ENCODE data around the gene PRUNE2. TPM values are rescaled to one million over a fixed set of nuclear protein-coding genes. Genes with fewer than 3 reads are reported as not detected.

Gene PRUNE2
- total RNA-seq, 4 donors from 2014 or later: 3.7 to 7.8 (median 4.9) TPM

- WGBS, 2 donors: 92 to 94% methylated on average over 2 of the region's 2 CpGs
- no peak for DNase-seq
- Histone ChIP-seq H3K4me1 (no peaks in the 10 kb centered on the region), H3K36me3 (no peaks in the 10 kb centered on the region), H3K27me3 (no peaks in the 10 kb centered on the region), H3K4me3 (replicated peaks in 1 of 3) (no peak overlapping the region), H3K27ac (no peak overlapping the region), H3K9me3 (no peaks in the 10 kb centered on the region)
- TF ChIP-seq CTCF (IDR thresholded peaks at IDR 0.05): no peak
- intact Hi-C loops (cut with DNase I): no loop called here
Observed at GRCh38 chr9:76570826-76571225, 335.1 kb downstream of the PRUNE2 start.

DNA sequence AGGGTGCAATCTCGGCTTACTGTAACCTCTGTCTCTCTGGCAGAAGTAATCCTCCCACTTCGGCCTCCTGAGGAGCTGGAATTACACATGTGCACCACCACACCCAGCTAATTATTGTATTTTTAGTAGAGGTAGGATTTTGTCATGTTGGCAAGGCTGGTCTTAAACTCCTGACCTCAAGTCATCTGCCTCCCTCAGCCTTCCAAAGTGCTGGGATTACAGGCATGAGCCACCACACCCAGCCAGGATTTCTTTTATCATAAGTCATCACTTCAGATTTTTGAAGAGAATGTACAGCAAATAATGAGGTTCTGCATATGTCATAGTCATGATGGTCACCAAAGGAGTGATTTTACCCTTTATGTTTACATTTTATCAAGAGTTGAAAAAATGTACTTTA, 338.8 kb downstream of the PRUNE2 start:
- 95 to 96% methylated on average over 2 of the region's 2 CpGs for WGBS, 2 donors
- DNase-seq: no peak

DNA sequence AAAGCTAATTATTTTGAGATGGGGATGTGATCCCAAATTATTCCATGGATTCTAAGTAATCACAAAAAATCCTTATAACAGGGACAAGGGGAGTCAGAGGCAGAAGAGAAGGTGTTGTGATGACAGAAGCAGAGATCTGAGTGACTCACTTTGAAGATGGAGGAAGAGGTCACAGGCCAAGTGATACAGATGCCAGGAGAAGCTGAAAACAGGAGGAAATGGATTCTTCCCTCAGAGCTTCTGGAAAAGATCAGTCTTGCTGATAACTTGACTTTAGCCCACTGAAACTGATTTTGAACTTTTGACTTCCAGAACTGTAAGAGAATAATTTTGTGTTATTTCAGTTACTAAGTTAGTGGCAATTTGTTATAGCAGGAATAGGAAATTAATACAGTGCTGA, 341.6 kb downstream of the PRUNE2 start:
- no peaks in the 10 kb centered on the region for H3K9me3 ChIP-seq
- intact Hi-C loops (cut with DNase I): no loop called here
- H3K4me3 ChIP-seq (replicated peaks in 1 of 3): no peak overlapping the region
- no peak for TF ChIP-seq POLR2A (IDR thresholded peaks at IDR 0.05)
- TF ChIP-seq CTCF (IDR thresholded peaks at IDR 0.05): no peak
- no peak for DNase-seq
- peaks cover 8 to 19% of the 10 kb centered on the region in 2 donors for H3K4me1 ChIP-seq
- H3K36me3 ChIP-seq: no peaks in the 10 kb centered on the region
- no peaks in the 10 kb centered on the region for H3K27me3 ChIP-seq
- no peak overlapping the region for H3K27ac ChIP-seq

More for the DNA sequence above, 338.8 kb downstream of the PRUNE2 start:
- no peaks in the 10 kb centered on the region for H3K36me3 ChIP-seq
- intact Hi-C loops (cut with DNase I): no loop called here
- TF ChIP-seq CTCF (IDR thresholded peaks at IDR 0.05): no peak
- TF ChIP-seq POLR2A (IDR thresholded peaks at IDR 0.05): no peak
- no peaks in the 10 kb centered on the region for H3K9me3 ChIP-seq
- H3K27ac ChIP-seq: no peak overlapping the region
- H3K4me1 ChIP-seq: peaks cover 7 to 10% of the 10 kb centered on the region in 2 donors
- H3K27me3 ChIP-seq: no peaks in the 10 kb centered on the region
- H3K4me3 ChIP-seq (replicated peaks in 1 of 3): no peak overlapping the region

- H3K4me1 ChIP-seq: peaks cover 8 to 19% of the 10 kb centered on the region in 2 donors
- no peak for DNase-seq
- no peaks in the 10 kb centered on the region for H3K27me3 ChIP-seq
- no peaks in the 10 kb centered on the region for H3K9me3 ChIP-seq
- H3K36me3 ChIP-seq: no peaks in the 10 kb centered on the region
- intact Hi-C loops (cut with DNase I): no loop called here
- H3K27ac ChIP-seq: peak overlapping the region in 2 of 3 donors; percentile 42 to 44
- TF ChIP-seq CTCF (IDR thresholded peaks at IDR 0.05) (no peak), POLR2A (IDR thresholded peaks at IDR 0.05) (no peak)
- no peak overlapping the region for H3K4me3 ChIP-seq (replicated peaks in 1 of 3)
Observed at GRCh38 chr9:76562511-76562911, 343.4 kb downstream of the PRUNE2 start.

DNA sequence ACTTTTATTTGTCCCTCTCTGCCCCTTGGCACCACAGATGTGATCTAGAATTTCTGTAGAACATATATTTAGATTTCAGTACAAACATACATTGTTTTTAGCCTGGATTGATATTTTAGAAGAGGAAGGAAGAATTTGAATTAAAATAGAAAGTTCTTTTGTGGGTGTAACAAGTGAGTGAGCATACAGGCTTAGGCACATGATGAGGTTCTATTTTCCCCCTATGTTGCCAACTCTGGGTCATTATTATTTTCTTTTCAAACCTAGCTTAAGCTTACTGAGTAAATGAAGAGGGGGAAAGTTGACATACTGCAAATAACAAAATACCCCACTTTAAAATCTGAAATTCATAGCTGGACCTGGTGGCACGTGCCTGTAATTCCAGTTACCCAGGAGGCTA, 344.0 kb downstream of the PRUNE2 start:
- TF ChIP-seq POLR2A (IDR thresholded peaks at IDR 0.05) (no peak), CTCF (IDR thresholded peaks at IDR 0.05) (no peak)
- intact Hi-C loops (cut with DNase I): no loop called here

More for the DNA sequence above, 344.0 kb downstream of the PRUNE2 start:
- peaks cover 8 to 19% of the 10 kb centered on the region in 2 donors for H3K4me1 ChIP-seq
- H3K27ac ChIP-seq: peak overlapping the region in 2 of 3 donors; percentile 42 to 44
- H3K9me3 ChIP-seq: no peaks in the 10 kb centered on the region
- H3K36me3 ChIP-seq: no peaks in the 10 kb centered on the region
- H3K27me3 ChIP-seq: no peaks in the 10 kb centered on the region
- no peak for DNase-seq
- 78 to 79% methylated on average over 1 of the region's 1 CpG for WGBS, 2 donors
- no peak overlapping the region for H3K4me3 ChIP-seq (replicated peaks in 1 of 3)

Small RNA genes lying within 50 kb of the gene (small RNA-seq; reads per million reads assigned to genes)
- not detected for gene AL359314.1

Other genes starting within 250 kb of the PRUNE2 start
- not detected for gene PCA3, start 141.7 kb downstream of the PRUNE2 start, total RNA-seq
- gene FOXB2, start 113.5 kb upstream of the PRUNE2 start, total RNA-seq: not detected